H9 (cell line): ENCODE results near the gene TNFSF4. TPM values are rescaled to one million over a fixed set of nuclear protein-coding genes. Genes with fewer than 3 reads are reported as not detected.

Source experiments
- DNase-seq: peaks from one replicate; pipeline ENCODE4 v3.0.0-alpha.2; 2017
- H2AFZ ChIP-seq: one replicate; pipeline ENCODE4 v1.6.1; 2013; ENCODE audit warnings: mild to moderate bottlenecking, low read length, control low read depth, moderate library complexity
- H2AK5ac ChIP-seq: 2 replicates; pipeline ENCODE4 v1.6.1; 2013; ENCODE audit warnings: low read length, control low read depth, mixed read lengths; ENCODE audit not compliant: insufficient read length
- H2BK120ac ChIP-seq: one replicate; pipeline ENCODE4 v1.6.1; 2013; ENCODE audit warnings: low read depth, mild to moderate bottlenecking, low read length, control low read depth, inconsistent platforms; ENCODE audit not compliant: poor library complexity, severe bottlenecking
- H2BK12ac ChIP-seq: 2 replicates; pipeline ENCODE4 v1.6.1; 2013; ENCODE audit warnings: low read length, control low read depth, mixed read lengths, low read depth; ENCODE audit not compliant: insufficient read length
- H2BK15ac ChIP-seq: 2 replicates; pipeline ENCODE4 v1.6.1; 2013; ENCODE audit warnings: low read depth, low read length, control low read depth
- H2BK20ac ChIP-seq: one replicate; pipeline ENCODE4 v1.6.1; 2013; ENCODE audit warnings: low read depth, mild to moderate bottlenecking, low read length, control low read depth, inconsistent platforms; ENCODE audit not compliant: poor library complexity, severe bottlenecking
- H2BK5ac ChIP-seq: 2 replicates; pipeline ENCODE4 v1.6.1; 2013; ENCODE audit warnings: low read length, control low read depth, mixed read lengths; ENCODE audit not compliant: insufficient read length
- H3K14ac ChIP-seq: 2 replicates; pipeline ENCODE4 v1.6.1; 2013; ENCODE audit warnings: low read length, control low read depth; ENCODE audit not compliant: insufficient read depth
- H3K18ac ChIP-seq: 2 replicates; pipeline ENCODE4 v1.6.1; 2013; ENCODE audit warnings: low read depth, mild to moderate bottlenecking, mixed read lengths, low read length, control low read depth; ENCODE audit not compliant: insufficient read length
- H3K23ac ChIP-seq: 2 replicates; pipeline ENCODE4 v1.6.1; 2013; ENCODE audit warnings: low read length, control low read depth, mixed read lengths, low read depth; ENCODE audit not compliant: insufficient read length
- H3K23me2 ChIP-seq: 2 replicates; pipeline ENCODE4 v1.6.1; 2013; ENCODE audit warnings: low read depth, mild to moderate bottlenecking, mixed read lengths, low read length, control low read depth; ENCODE audit not compliant: insufficient read length, poor library complexity, severe bottlenecking
- H3K27ac ChIP-seq: 2 replicates; pipeline ENCODE4 v1.5.1; 2013; ENCODE audit warnings: low read length, control low read depth, mixed read lengths, low read depth; ENCODE audit not compliant: insufficient read length
- H3K27me3 ChIP-seq: 2 replicates; pipeline ENCODE4 v1.6.1; 2013; ENCODE audit warnings: low read length, control low read depth, inconsistent platforms; ENCODE audit not compliant: insufficient read depth
- H3K4ac ChIP-seq: 2 replicates; pipeline ENCODE4 v1.6.1; 2013; ENCODE audit warnings: low read depth, mild to moderate bottlenecking, control low read depth, inconsistent platforms, low read length, moderate library complexity
- H3K4me1 ChIP-seq: 2 replicates; pipeline ENCODE4 v1.6.1; 2013; ENCODE audit warnings: low read length, control low read depth, inconsistent platforms; ENCODE audit not compliant: insufficient read depth
- H3K4me2 ChIP-seq: 2 replicates; pipeline ENCODE4 v1.6.1; 2013; ENCODE audit warnings: low read length, control low read depth, mixed read lengths; ENCODE audit not compliant: insufficient read length, insufficient read depth
- H3K56ac ChIP-seq: 2 replicates; pipeline ENCODE4 v1.6.1; 2013; ENCODE audit warnings: low read depth, mild to moderate bottlenecking, mixed read lengths, low read length, control low read depth; ENCODE audit not compliant: insufficient read length
- H3K79me1 ChIP-seq: 2 replicates; pipeline ENCODE4 v1.6.1; 2013; ENCODE audit warnings: low read depth, mild to moderate bottlenecking, moderate library complexity, low read length, control low read depth, inconsistent platforms; ENCODE audit not compliant: insufficient read depth, poor library complexity, severe bottlenecking
- H3K79me2 ChIP-seq: 2 replicates; pipeline ENCODE4 v1.6.1; 2013; ENCODE audit warnings: low read length, control low read depth, inconsistent platforms; ENCODE audit not compliant: insufficient read depth
- H3K9ac ChIP-seq: 2 replicates; pipeline ENCODE4 v1.6.1; 2013; ENCODE audit warnings: low read length, control low read depth, mixed read lengths; ENCODE audit not compliant: insufficient read length; ENCODE audit errors: extremely low read depth
- H3K9me3 ChIP-seq: one replicate; pipeline ENCODE4 v1.6.1; 2013; ENCODE audit warnings: low read depth, low read length, inconsistent platforms; ENCODE audit not compliant: control insufficient read depth
- H3T11ph ChIP-seq: one replicate; pipeline ENCODE4 v1.6.1; 2013; ENCODE audit warnings: mild to moderate bottlenecking, low read length, control low read depth, inconsistent platforms
- H4K20me1 ChIP-seq: one replicate; pipeline ENCODE4 v1.6.1; 2013; ENCODE audit not compliant: control insufficient read depth, insufficient read length, insufficient read depth
- H4K5ac ChIP-seq: 2 replicates; pipeline ENCODE4 v1.6.1; 2013; ENCODE audit warnings: low read depth, mild to moderate bottlenecking, mixed read lengths, low read length, control low read depth; ENCODE audit not compliant: insufficient read length
- H4K8ac ChIP-seq: replicated peaks from 2 replicates; pipeline ENCODE4 v1.6.1; 2013; ENCODE audit warnings: low read length, control low read depth, mixed read lengths, low read depth; ENCODE audit not compliant: insufficient read length
- H4K91ac ChIP-seq: 2 replicates; pipeline ENCODE4 v1.6.1; 2013; ENCODE audit warnings: low read depth, mild to moderate bottlenecking, moderate library complexity, mixed read lengths, low read length, control low read depth; ENCODE audit not compliant: insufficient read length
- H3K27ac Mint-ChIP-seq, 3 experiments: 2 replicates in 2 of 3; 3 replicates in 1 of 3; pipeline ENCODE4 v1.8.0; 2020 to 2021; ENCODE audit warnings: mixed read lengths in 3 of 3, mild to moderate bottlenecking in 1 of 3, moderate library complexity in 1 of 3
- H3K27me3 Mint-ChIP-seq: 2 replicates; pipeline ENCODE4 v1.8.0; 2021; ENCODE audit warnings: low read depth, mild to moderate bottlenecking, moderate library complexity, mixed read lengths
- H3K36me3 Mint-ChIP-seq, 3 experiments: 2 replicates in 2 of 3; 3 replicates in 1 of 3; pipeline ENCODE4 v1.8.0; 2020 to 2021; ENCODE audit warnings: low read depth in 3 of 3, mixed read lengths in 3 of 3; ENCODE audit not compliant: insufficient read depth in 1 of 3
- H3K4me1 Mint-ChIP-seq, 2 experiments: 2 replicates each; pipeline ENCODE4 v1.8.0; 2020; ENCODE audit warnings: mixed read lengths in 2 of 2
- H3K4me3 Mint-ChIP-seq, 2 experiments: 2 replicates in 1 of 2; 3 replicates in 1 of 2; pipeline ENCODE4 v1.8.0; 2020 to 2021; ENCODE audit warnings: mild to moderate bottlenecking in 2 of 2, mixed read lengths in 2 of 2, moderate library complexity in 1 of 2
- H3K9me3 Mint-ChIP-seq, 2 experiments: 2 replicates in 1 of 2; 3 replicates in 1 of 2; pipeline ENCODE4 v1.8.0; 2020; ENCODE audit warnings: mild to moderate bottlenecking in 2 of 2, mixed read lengths in 2 of 2, moderate library complexity in 1 of 2
- WGBS: extraction: QIAGEN DNeasy Blood & Tissue Kit; methylation state at CpG from one replicate; pipeline ENCODE4 v1.1.7; 2013; ENCODE audit warnings: missing lambda C conversion rate, low lambda C conversion rate, mixed read lengths; ENCODE audit not compliant: insufficient read length; ENCODE audit errors: extremely low coverage; 5-methylcytosine and 5-hydroxymethylcytosine counted together
- total RNA-seq: library from RNA; stranded (reverse); gene quantifications from 2 replicates; pipeline ENCODE4 v1.2.1, GENCODE V29; 2021
- TF ChIP-seq, protein P1 (sequence below): fragments of 200-600 bp; sonication (generic); conservative IDR thresholded peaks from 3 replicates; pipeline ENCODE4 v1.8.0; 2021; ENCODE audit warnings: antibody characterized with exemption, mild to moderate bottlenecking

Gene TNFSF4
- total RNA-seq, 1 experiment from 2014 or later: 0.28 TPM

DNA sequence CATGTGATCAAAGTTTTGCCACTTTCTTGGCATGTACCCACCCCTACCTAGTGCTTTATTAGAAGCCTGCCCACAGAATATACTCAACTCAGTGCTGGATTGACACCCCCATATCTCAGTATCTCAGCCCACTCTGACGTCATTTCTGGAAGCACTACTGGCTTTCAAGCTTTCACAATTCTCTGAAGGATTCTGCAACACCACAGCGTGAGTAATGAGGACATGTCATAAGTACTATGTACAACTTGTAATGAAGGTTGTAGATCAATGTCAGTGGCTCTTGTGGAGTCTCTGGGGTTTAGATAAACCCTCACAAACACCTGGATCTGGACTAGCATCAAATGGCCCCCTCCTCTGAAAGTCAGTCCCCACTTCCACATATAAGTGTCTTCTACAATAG is 57.2 kb downstream of the TNFSF4 start:
- Histone ChIP-seq H3K27me3 (no peaks in the 10 kb centered on the region), H3K4me1 (no peaks in the 10 kb centered on the region), H2BK120ac (no peak overlapping the region), H3K23ac (no peak overlapping the region), H4K91ac (no peak overlapping the region), H4K20me1 (no peaks in the 10 kb centered on the region), H2BK20ac (no peak overlapping the region), H3K9ac (no peak overlapping the region), H3T11ph (no peak overlapping the region), H2BK5ac (no peak overlapping the region), H3K18ac (no peak overlapping the region), H3K4ac (no peak overlapping the region), H3K56ac (no peak overlapping the region), H2AK5ac (no peak overlapping the region), H4K8ac (no peak overlapping the region), H2BK12ac (no peak overlapping the region), H3K9me3 (peaks cover 9% of the 10 kb centered on the region), H2BK15ac (no peak overlapping the region), H3K14ac (no peak overlapping the region), H3K79me2 (no peaks in the 10 kb centered on the region), H3K27ac (no peak overlapping the region), H3K4me2 (no peak overlapping the region), H4K5ac (no peak overlapping the region), H2AFZ (no peak overlapping the region), H3K79me1 (no peaks in the 10 kb centered on the region), H3K23me2 (no peaks in the 10 kb centered on the region)
- Mint-ChIP-seq H3K9me3 (peaks cover 34 to 48% of the 10 kb centered on the region in 2 experiments), H3K4me1 (no peaks in the 10 kb centered on the region), H3K36me3 (peaks cover 13 to 22% (median 15%) of the 10 kb centered on the region in 3 experiments), H3K27ac (no peak overlapping the region), H3K4me3 (no peak overlapping the region), H3K27me3 (no peaks in the 10 kb centered on the region; the same call in 1 of the 2 replicates)
- DNase-seq: no peak
- no CpG with 5 or more reads among the region's 2 CpGs for WGBS
- TF ChIP-seq, protein P1, sequence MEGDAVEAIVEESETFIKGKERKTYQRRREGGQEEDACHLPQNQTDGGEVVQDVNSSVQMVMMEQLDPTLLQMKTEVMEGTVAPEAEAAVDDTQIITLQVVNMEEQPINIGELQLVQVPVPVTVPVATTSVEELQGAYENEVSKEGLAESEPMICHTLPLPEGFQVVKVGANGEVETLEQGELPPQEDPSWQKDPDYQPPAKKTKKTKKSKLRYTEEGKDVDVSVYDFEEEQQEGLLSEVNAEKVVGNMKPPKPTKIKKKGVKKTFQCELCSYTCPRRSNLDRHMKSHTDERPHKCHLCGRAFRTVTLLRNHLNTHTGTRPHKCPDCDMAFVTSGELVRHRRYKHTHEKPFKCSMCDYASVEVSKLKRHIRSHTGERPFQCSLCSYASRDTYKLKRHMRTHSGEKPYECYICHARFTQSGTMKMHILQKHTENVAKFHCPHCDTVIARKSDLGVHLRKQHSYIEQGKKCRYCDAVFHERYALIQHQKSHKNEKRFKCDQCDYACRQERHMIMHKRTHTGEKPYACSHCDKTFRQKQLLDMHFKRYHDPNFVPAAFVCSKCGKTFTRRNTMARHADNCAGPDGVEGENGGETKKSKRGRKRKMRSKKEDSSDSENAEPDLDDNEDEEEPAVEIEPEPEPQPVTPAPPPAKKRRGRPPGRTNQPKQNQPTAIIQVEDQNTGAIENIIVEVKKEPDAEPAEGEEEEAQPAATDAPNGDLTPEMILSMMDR: no peak
